Thoracic aorta (tissue), 2 donors: Measurements from ENCODE around the gene IL18BP. TPM values are rescaled to one million over a fixed set of nuclear protein-coding genes. Genes with fewer than 3 reads are reported as not detected.

Source experiments
- ATAC-seq: fragments of 150-250 bp; one replicate; pipeline ENCODE4 v1.8.0; 2017; ENCODE audit warnings: low read depth; ENCODE audit not compliant: insufficient number of reproducible peaks, low FRiP score
- DNase-seq: peaks from one replicate; pipeline ENCODE4 v3.0.0-alpha.2; 2020; ENCODE audit warnings: low spot score
- H3K27ac ChIP-seq, 2 donors: fragments of 200-600 bp; sonication (generic); 1 replicate in 1 of 2; 2 replicates in 1 of 2; pipeline ENCODE4 v1.5.1; 2016; ENCODE audit warnings: mild to moderate bottlenecking in 2 of 2, moderate library complexity in 2 of 2
- H3K27me3 ChIP-seq: fragments of 200-600 bp; sonication (generic); replicated peaks from 2 replicates; pipeline ENCODE4 v1.6.0; 2016; ENCODE audit warnings: mild to moderate bottlenecking; ENCODE audit not compliant: insufficient read depth
- H3K36me3 ChIP-seq: fragments of 200-600 bp; sonication (generic); one replicate; pipeline ENCODE4 v1.5.1; 2016
- H3K4me1 ChIP-seq, 2 donors: fragments of 200-600 bp; sonication (generic); 1 replicate in 1 of 2; 2 replicates in 1 of 2; pipeline versions ENCODE4 v1.5.1 to v1.6.0; 2016; ENCODE audit warnings: low read depth in 2 of 2, mild to moderate bottlenecking in 1 of 2; ENCODE audit not compliant: control insufficient read depth in 1 of 2
- H3K4me3 ChIP-seq: fragments of 200-600 bp; sonication (generic); 2 replicates; pipeline ENCODE4 v1.5.1; 2016; ENCODE audit warnings: mild to moderate bottlenecking
- H3K9me3 ChIP-seq: fragments of 200-600 bp; sonication (generic); 2 replicates; pipeline ENCODE4 v1.5.1; 2016
- total RNA-seq, 2 donors: library from RNA; depleted of rRNA; stranded (reverse); fragments of >200 nt; gene quantifications; one replicate each; pipeline versions ENCODE4 v1.1.0 to v1.2.3, GENCODE V29; 2016
- TF ChIP-seq, protein P1 (sequence below): fragments of 200-600 bp; sonication (generic); IDR thresholded peaks from one replicate; pipeline ENCODE4 v1.5.1; 2019; ENCODE audit warnings: antibody characterized with exemption

Gene IL18BP
- total RNA-seq, 2 donors from 2014 or later, result 20.2 to 32.2 TPM

DNA sequence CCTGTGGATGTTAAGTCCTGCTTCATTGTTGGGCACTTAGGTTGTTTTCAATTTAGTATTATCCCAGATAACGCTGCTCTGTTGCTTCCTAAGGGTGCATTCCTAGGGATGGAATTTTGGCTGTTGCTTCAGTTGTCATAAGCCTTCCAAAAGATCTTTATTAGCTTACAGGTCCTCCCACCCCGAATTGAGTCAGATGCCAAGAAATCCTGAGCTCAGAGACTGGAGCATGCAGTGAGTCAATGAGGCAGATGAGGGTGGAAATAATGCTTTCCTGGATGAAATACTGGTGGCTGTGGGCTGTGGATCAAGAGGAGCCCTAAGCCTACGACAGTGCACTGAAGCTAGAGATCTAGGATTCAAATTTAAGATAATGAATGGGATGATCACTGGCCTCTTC is 10.7 kb upstream of the IL18BP start:
- Histone ChIP-seq H3K9me3 (no peaks in the 10 kb centered on the region), H3K4me1 (peaks cover 15 to 23% of the 10 kb centered on the region in 2 donors), H3K4me3 (no peak overlapping the region), H3K27ac (peak overlapping the region; percentile 37 to 44), H3K27me3 (no peaks in the 10 kb centered on the region), H3K36me3 (peaks cover 11% of the 10 kb centered on the region)
- no peak for ATAC-seq
- DNase-seq, result no peak
- TF ChIP-seq, protein P1, sequence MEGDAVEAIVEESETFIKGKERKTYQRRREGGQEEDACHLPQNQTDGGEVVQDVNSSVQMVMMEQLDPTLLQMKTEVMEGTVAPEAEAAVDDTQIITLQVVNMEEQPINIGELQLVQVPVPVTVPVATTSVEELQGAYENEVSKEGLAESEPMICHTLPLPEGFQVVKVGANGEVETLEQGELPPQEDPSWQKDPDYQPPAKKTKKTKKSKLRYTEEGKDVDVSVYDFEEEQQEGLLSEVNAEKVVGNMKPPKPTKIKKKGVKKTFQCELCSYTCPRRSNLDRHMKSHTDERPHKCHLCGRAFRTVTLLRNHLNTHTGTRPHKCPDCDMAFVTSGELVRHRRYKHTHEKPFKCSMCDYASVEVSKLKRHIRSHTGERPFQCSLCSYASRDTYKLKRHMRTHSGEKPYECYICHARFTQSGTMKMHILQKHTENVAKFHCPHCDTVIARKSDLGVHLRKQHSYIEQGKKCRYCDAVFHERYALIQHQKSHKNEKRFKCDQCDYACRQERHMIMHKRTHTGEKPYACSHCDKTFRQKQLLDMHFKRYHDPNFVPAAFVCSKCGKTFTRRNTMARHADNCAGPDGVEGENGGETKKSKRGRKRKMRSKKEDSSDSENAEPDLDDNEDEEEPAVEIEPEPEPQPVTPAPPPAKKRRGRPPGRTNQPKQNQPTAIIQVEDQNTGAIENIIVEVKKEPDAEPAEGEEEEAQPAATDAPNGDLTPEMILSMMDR, result no peak

DNA sequence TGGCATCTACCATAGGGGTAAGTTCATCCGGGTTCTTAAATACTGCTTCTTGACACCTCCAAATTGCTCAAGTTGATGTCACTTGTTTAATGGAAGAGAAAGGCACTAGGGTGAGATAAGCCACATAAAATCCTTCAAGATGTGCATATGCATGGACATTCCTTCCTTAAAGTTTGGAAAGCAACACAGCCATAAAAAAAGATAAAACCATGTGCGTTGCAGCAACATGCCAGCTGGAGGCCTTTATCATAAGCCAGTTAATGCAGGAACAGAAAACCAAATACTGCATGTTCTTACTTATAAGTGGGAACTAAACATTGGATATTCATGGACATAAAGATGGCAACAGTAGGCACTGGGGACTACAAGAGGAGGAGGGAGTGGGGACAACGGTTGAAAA is 8.0 kb upstream of the IL18BP start:
- TF ChIP-seq, protein P1, result no peak

DNA sequence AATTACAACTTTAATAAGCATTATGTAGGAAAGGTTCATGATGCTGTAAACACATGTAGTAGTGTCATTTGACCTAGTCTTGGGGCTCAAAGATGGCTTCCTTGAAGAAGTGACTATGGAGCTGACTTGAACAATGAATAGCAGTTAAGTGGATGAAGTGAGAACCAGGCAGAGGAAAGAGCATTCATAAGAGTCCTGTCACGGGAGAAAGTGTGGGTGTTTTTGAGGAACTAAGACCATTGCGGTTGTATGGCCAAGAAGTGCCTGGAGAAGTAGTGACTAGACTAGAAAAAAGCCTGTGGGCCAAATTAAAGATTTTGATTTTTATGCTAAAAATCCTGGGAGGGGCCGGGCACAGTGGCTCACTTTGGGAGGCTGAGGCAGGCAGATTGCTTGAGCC is 7.2 kb upstream of the IL18BP start:
- Histone ChIP-seq H3K27ac (no peak overlapping the region), H3K4me1 (peaks cover 15 to 23% of the 10 kb centered on the region in 2 donors), H3K27me3 (no peaks in the 10 kb centered on the region), H3K36me3 (peaks cover 12% of the 10 kb centered on the region), H3K4me3 (no peak overlapping the region), H3K9me3 (no peaks in the 10 kb centered on the region)
- DNase-seq (no peak), ATAC-seq (no peak)
- TF ChIP-seq, protein P1, result no peak

More for the DNA sequence above, 8.0 kb upstream of the IL18BP start:
- no peak overlapping the region for H3K4me3 ChIP-seq
- ATAC-seq (no peak), DNase-seq (no peak)
- no peak overlapping the region for H3K27ac ChIP-seq
- H3K9me3 ChIP-seq, result no peaks in the 10 kb centered on the region
- H3K4me1 ChIP-seq, result peaks cover 15 to 23% of the 10 kb centered on the region in 2 donors
- H3K36me3 ChIP-seq, result peaks cover 8% of the 10 kb centered on the region
- H3K27me3 ChIP-seq, result no peaks in the 10 kb centered on the region

DNA sequence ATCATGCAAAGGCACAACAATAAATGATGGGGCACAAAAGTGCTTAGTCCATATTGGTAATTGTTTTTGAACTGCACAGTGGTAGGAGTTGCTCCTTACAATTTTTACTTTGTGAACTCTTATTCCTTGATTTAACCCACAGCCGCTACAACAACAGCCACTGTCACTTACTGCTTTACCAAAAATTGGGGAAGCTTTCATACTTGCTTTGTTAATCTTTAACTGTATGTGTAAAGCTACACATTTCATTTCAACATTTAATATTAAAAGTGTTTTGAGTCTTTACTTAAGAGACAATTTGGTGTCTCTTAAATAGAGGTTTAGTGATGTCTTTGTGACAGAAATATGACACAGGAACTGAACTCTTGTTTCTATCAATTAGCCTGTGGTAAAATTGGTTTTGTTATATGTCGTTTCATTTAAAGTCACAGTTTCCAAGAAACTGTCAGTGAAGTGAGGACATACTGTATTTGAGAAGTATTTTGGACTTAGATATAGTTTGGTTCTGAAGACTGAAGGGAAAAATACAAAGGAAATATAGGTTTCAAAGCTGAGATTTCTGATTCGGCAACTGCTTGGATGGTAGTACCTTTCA is 6.5 kb upstream of the IL18BP start:
- no peak for ATAC-seq
- Histone ChIP-seq H3K4me1 (peaks cover 15 to 18% of the 10 kb centered on the region in 2 donors), H3K27ac (no peak overlapping the region), H3K4me3 (no peak overlapping the region), H3K36me3 (peaks cover 15% of the 10 kb centered on the region), H3K27me3 (no peaks in the 10 kb centered on the region), H3K9me3 (no peaks in the 10 kb centered on the region)
- no peak for DNase-seq
- TF ChIP-seq, protein P1, result no peak

DNA sequence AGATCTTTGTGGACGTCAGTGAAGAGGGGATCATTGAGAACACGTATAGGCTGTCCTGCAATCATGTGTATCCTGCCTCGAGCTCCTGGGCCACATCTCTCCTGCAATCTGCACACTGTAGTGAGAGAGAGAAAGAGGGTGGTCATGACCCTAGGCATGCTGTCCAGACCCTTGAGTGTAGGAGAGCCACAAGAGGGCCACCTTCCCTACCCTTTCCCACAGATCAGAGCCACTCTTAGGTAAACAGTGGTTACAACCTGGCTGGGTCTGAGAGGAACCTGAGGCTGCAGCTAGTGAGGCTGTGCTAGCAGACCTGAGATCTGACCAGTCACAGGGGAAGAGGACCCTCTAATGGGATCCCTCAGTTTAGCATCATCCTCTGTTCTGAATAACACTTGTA is 3.9 kb upstream of the IL18BP start:
- Histone ChIP-seq H3K4me3 (no peak overlapping the region), H3K27ac (no peak overlapping the region), H3K36me3 (peaks cover 15% of the 10 kb centered on the region), H3K4me1 (peaks cover 9 to 12% of the 10 kb centered on the region in 2 donors), H3K27me3 (no peaks in the 10 kb centered on the region), H3K9me3 (no peaks in the 10 kb centered on the region)
- ATAC-seq (no peak), DNase-seq (no peak)
- TF ChIP-seq, protein P1, result no peak
